Brain microvascular endothelial cell (primary cell): ENCODE results near the gene HSD3B7.

Source experiments
- DNase-seq: peaks from one replicate; pipeline ENCODE4 v3.0.0-alpha.2; 2020
- H3K27ac ChIP-seq: fragments of 250-450 bp; sonication (Bioruptor Pico); 2 replicates; pipeline ENCODE4 v1.5.1; 2020; ENCODE audit warnings: mild to moderate bottlenecking, moderate library complexity
- H3K27me3 ChIP-seq: fragments of 250-450 bp; sonication (Bioruptor Pico); replicated peaks from 2 replicates; pipeline ENCODE4 v1.5.1; 2020; ENCODE audit warnings: mild to moderate bottlenecking
- H3K36me3 ChIP-seq: fragments of 250-450 bp; sonication (Bioruptor Pico); replicated peaks from 2 replicates; pipeline ENCODE4 v1.5.1; 2020; ENCODE audit warnings: mild to moderate bottlenecking
- H3K4me3 ChIP-seq: 2 replicates; pipeline ENCODE4 v1.5.1; 2011; ENCODE audit warnings: low read depth, mild to moderate bottlenecking, control low read depth, low read length, moderate library complexity
- in situ Hi-C: cut with HindIII; loops from 2 replicates; pipeline ENCODE4 v1.10.0; 2017; ENCODE audit warnings: low sequenced_read_pairs, low pct_ligation_motif_present
- TF ChIP-seq, protein P1 (sequence below): IDR thresholded peaks from 2 replicates; pipeline ENCODE4 v1.5.1; 2011; ENCODE audit warnings: low read depth, mild to moderate bottlenecking, moderate library complexity, low read length, control low read depth, inconsistent platforms; ENCODE audit errors: missing control alignments

HSD3B7 gene

DNA sequence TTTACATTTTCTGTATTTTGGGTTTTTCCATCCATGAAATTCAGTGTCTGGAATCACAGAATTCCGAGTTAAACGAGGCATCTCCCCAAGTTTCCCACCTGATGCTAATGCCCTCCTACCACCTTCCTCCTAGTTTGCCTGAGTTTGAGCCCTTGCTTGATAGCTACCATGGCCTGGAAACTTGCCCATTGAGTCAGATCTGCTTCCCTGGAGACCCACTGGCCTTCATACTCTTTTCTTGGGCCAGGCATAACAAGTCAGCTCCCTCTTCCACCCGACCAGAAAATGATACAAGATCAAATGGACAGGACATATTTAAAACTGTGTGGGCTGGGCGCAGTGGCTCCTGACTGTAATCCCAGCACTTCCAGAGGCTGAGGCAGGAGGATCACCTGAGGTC lies 17.2 kb upstream of the HSD3B7 start:
- Histone ChIP-seq H3K4me3 (no peak overlapping the region), H3K36me3 (peaks cover 73% of the 10 kb centered on the region), H3K27me3 (no peaks in the 10 kb centered on the region), H3K27ac (no peak overlapping the region)
- DNase-seq: no peak
- TF ChIP-seq, protein P1, sequence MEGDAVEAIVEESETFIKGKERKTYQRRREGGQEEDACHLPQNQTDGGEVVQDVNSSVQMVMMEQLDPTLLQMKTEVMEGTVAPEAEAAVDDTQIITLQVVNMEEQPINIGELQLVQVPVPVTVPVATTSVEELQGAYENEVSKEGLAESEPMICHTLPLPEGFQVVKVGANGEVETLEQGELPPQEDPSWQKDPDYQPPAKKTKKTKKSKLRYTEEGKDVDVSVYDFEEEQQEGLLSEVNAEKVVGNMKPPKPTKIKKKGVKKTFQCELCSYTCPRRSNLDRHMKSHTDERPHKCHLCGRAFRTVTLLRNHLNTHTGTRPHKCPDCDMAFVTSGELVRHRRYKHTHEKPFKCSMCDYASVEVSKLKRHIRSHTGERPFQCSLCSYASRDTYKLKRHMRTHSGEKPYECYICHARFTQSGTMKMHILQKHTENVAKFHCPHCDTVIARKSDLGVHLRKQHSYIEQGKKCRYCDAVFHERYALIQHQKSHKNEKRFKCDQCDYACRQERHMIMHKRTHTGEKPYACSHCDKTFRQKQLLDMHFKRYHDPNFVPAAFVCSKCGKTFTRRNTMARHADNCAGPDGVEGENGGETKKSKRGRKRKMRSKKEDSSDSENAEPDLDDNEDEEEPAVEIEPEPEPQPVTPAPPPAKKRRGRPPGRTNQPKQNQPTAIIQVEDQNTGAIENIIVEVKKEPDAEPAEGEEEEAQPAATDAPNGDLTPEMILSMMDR: no peak
- in situ Hi-C loops: no loop called here

DNA sequence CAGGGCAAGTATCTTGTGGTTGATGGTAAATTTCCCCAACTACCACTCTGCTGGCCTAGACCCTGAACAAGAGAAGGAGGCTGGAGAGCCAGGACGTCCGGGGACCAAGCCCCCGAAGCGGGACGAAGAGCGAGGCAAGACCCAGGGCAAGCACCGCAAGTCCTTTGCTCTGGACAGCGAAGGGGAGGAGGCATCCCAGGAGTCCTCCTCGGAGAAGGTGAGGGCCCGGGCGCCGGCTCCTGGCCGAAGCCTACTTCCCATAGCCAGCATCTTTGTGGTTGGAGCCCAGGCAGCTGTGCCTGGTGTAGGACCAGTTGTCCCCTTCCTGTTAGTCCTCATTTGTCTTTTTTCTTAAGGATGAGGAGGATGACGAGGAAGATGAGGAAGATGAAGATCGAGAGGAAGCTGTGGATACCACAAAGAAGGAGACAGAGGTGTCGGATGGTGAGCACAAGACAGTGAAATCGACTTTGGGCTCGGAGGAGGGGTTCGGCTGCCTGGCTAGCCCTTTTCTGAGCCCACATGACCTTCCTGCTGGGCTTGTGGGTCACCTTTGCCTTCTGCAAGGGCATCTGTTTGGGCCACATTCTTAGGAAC lies 15.7 kb upstream of the HSD3B7 start:
- Histone ChIP-seq H3K4me3 (no peak overlapping the region), H3K36me3 (peaks cover 75% of the 10 kb centered on the region), H3K27ac (no peak overlapping the region), H3K27me3 (no peaks in the 10 kb centered on the region)
- no peak for DNase-seq
- TF ChIP-seq, protein P1: no peak
- in situ Hi-C loops: no loop called here

DNA sequence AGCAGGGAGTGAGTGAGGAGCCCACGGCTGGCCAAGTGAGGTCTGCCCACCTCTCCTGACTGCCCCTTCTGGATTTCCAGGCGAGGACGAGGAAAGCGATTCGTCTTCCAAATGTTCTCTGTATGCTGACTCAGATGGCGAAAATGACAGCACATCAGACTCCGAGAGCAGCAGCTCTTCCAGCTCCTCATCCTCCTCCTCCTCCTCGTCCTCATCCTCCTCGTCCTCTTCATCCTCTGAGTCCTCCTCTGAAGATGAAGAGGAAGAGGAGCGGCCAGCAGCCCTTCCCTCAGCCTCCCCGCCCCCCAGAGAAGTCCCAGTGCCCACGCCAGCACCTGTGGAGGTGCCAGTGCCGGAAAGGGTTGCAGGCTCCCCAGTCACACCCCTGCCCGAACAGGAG lies 13.7 kb upstream of the HSD3B7 start:
- no peak overlapping the region for H3K4me3 ChIP-seq
- peaks cover 80% of the 10 kb centered on the region for H3K36me3 ChIP-seq
- TF ChIP-seq, protein P1: no peak
- DNase-seq: no peak
- no peaks in the 10 kb centered on the region for H3K27me3 ChIP-seq
- H3K27ac ChIP-seq: no peak overlapping the region
- in situ Hi-C loops: no loop called here

DNA sequence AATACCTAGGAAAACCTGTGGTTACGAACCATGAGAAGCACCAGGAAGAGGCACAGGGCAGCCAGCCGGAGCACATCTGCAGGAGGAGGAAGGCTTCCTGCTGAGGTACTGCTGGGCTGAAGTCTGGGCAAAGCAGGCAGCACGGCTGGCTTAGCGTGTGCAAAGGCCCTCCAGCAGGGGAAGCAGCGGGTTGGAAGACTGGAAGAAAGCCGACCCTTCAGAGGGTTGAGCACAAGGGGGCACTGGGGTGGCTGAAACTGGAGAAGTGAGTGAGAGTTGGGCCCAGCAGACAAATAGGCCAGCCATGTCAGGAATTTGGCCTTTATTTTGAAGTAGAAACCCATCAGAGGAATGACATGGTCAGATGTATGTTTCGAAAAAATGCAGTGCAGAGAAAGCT lies 12.1 kb upstream of the HSD3B7 start:
- no peak for DNase-seq
- no peak overlapping the region for H3K27ac ChIP-seq
- in situ Hi-C loops: no loop called here
- TF ChIP-seq, protein P1: peak; percentile 53
- H3K4me3 ChIP-seq: no peak overlapping the region
- peaks cover 84% of the 10 kb centered on the region for H3K36me3 ChIP-seq
- H3K27me3 ChIP-seq: no peaks in the 10 kb centered on the region

DNA sequence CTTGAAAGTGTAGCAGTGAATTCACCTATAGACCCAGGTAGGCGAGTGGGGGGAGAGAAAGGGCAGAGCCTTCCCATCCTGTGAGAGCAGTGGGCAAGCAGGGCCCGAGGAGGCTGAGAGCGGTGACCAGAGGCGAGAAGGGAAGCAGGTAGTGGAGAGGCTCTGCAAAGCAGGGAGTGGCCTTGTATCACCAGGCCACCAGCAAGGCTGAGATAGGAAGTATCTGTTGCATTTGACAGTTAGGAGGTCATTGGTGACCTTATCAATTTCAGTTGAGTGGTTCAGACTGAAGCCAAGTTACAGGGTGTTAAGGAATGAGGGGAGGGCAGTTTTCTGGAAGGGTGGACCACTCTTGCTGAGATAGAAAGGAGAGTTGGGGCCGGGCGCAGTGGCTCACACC lies 10.7 kb upstream of the HSD3B7 start:
- DNase-seq: no peak
- TF ChIP-seq, protein P1: no peak
- peaks cover 83% of the 10 kb centered on the region for H3K36me3 ChIP-seq
- no peak overlapping the region for H3K4me3 ChIP-seq
- no peaks in the 10 kb centered on the region for H3K27me3 ChIP-seq
- in situ Hi-C loops: no loop called here
- H3K27ac ChIP-seq: no peak overlapping the region

DNA sequence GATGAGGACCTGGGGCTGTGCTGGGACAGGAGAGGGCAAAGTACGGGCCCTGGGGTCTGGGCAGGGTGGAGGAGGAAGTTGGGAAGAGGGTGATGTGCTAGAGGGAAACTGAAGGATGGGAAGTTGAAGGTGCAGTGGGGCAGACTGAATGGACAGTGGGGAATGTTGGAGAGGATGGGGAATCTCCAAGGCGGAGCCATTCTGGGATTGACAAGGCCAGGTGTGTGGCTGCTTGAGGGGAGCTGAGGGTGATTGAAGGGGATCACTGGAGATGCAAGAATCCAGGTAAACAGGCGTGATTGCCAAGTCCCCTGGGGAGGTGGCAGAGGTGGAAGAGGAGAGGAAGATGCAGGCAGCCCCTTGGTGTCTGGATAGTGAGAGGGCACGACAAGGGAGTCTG lies 8.5 kb upstream of the HSD3B7 start:
- H3K4me3 ChIP-seq: no peak overlapping the region
- no peak overlapping the region for H3K27ac ChIP-seq
- peaks cover 70% of the 10 kb centered on the region for H3K36me3 ChIP-seq
- in situ Hi-C loops: no loop called here
- TF ChIP-seq, protein P1: no peak
- DNase-seq: no peak
- no peaks in the 10 kb centered on the region for H3K27me3 ChIP-seq
